Fibroblast of pulmonary artery (primary cell): Measurements from ENCODE around the gene NBAS.
"Not testable (repeated sequence)": the region's sequence is repeated elsewhere in the genome, so short reads cannot be mapped to it uniquely, and the experiment has no call there.

Experiments
- DNase-seq: peaks from one replicate; pipeline ENCODE4 v3.0.0-alpha.2; 2010; ENCODE audit warnings: low read depth
- H3K4me3 ChIP-seq: replicated peaks from 2 replicates; pipeline ENCODE4 v1.5.1; 2011; ENCODE audit warnings: low read depth, mild to moderate bottlenecking, control low read depth, low read length, moderate library complexity
- CTCF ChIP-seq: IDR thresholded peaks from 2 replicates; pipeline ENCODE4 v1.5.1; 2011; ENCODE audit warnings: mild to moderate bottlenecking, control low read depth, low read length, inconsistent platforms; ENCODE audit errors: missing control alignments

NBAS gene

GRCh38 chr2:15543053-15543452, 18.1 kb downstream of the NBAS start:
- no peak overlapping the region for H3K4me3 ChIP-seq
- DNase-seq = no peak
- TF ChIP-seq CTCF = no peak

- DNase-seq, H3K4me3 ChIP-seq: not testable (repeated sequence)
These were observed 18.9 kb downstream of the NBAS start for GRCh38 chr2:15542269-15542668.

GRCh38 chr2:15540523-15540922, 20.6 kb downstream of the NBAS start:
- H3K4me3 ChIP-seq = not testable (repeated sequence)

GRCh38 chr2:15539999-15540398, 21.1 kb downstream of the NBAS start:
- no peak for DNase-seq
- no peak for TF ChIP-seq CTCF

More at GRCh38 chr2:15540523-15540922, 20.6 kb downstream of the NBAS start:
- DNase-seq = not testable (repeated sequence)

GRCh38 chr2:15538792-15539191, 22.3 kb downstream of the NBAS start:
- no peak for DNase-seq
- TF ChIP-seq CTCF = no peak

More at GRCh38 chr2:15539999-15540398, 21.1 kb downstream of the NBAS start:
- no peak overlapping the region for H3K4me3 ChIP-seq

GRCh38 chr2:15533860-15534480, 27.2 kb downstream of the NBAS start:
- no peak for TF ChIP-seq CTCF
- H3K4me3 ChIP-seq = no peak overlapping the region
- no peak for DNase-seq

More at GRCh38 chr2:15538792-15539191, 22.3 kb downstream of the NBAS start:
- no peak overlapping the region for H3K4me3 ChIP-seq

- TF ChIP-seq CTCF = no peak
- DNase-seq = no peak
- H3K4me3 ChIP-seq = no peak overlapping the region
These were observed 28.1 kb downstream of the NBAS start for GRCh38 chr2:15532996-15533395.

GRCh38 chr2:15531095-15531854, 29.9 kb downstream of the NBAS start:
- H3K4me3 ChIP-seq = no peak overlapping the region
- TF ChIP-seq CTCF = no peak
- no peak for DNase-seq
